ENCODE results near the gene GEMIN7. TPM values are rescaled to one million over a fixed set of nuclear protein-coding genes. Genes with fewer than 3 reads are reported as not detected.

GEMIN7 gene
- total RNA-seq, 1 donor from 2014 or later, result 7.3 TPM

DNA sequence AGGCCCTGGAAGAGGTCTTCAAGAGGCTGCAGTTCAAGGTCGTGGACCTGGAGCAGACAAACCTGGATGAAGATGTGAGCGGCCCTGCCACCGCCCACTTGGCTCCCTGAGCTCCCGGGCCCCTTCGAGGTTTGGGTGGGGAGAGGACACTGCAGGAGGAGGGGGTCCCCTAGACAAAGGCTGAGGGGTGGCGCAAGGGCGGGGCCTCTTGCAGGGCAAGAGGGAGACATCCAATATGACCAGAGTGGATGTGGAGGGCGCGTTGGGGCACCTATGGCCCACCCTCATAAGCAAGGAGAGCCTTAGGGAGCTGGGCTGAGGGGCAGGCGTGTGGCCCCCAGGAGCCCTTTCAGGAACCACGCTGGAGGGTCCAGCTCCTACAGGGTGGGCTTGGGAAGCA is 61.5 kb downstream of the GEMIN7 start:
- no peak for DNase-seq (ENCODE audit: low spot score)
- TF ChIP-seq EZH2phosphoT487 (IDR thresholded peaks at IDR 0.05) (no peak), EZH2 (IDR thresholded peaks at IDR 0.05) (no peak)
- TF ChIP-seq, protein P1, sequence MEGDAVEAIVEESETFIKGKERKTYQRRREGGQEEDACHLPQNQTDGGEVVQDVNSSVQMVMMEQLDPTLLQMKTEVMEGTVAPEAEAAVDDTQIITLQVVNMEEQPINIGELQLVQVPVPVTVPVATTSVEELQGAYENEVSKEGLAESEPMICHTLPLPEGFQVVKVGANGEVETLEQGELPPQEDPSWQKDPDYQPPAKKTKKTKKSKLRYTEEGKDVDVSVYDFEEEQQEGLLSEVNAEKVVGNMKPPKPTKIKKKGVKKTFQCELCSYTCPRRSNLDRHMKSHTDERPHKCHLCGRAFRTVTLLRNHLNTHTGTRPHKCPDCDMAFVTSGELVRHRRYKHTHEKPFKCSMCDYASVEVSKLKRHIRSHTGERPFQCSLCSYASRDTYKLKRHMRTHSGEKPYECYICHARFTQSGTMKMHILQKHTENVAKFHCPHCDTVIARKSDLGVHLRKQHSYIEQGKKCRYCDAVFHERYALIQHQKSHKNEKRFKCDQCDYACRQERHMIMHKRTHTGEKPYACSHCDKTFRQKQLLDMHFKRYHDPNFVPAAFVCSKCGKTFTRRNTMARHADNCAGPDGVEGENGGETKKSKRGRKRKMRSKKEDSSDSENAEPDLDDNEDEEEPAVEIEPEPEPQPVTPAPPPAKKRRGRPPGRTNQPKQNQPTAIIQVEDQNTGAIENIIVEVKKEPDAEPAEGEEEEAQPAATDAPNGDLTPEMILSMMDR (IDR thresholded peaks at IDR 0.05), result no peak
- Histone ChIP-seq H3K9me3 (ENCODE audit: low read depth) (no peaks in the 10 kb centered on the region), H3K79me2 (ENCODE audit: low read depth) (peaks cover 15% of the 10 kb centered on the region), H3K4me2 (no peak overlapping the region), H3K9ac (no peak overlapping the region), H3K4me3 (no peak overlapping the region), H3K27me3 (no peaks in the 10 kb centered on the region), H4K20me1 (ENCODE audit: low read depth) (peaks cover 34% of the 10 kb centered on the region), H2AFZ (replicated peaks) (no peak overlapping the region), H3K27ac (no peak overlapping the region), H3K4me1 (peaks cover 13% of the 10 kb centered on the region), H3F3A (ENCODE audit: low read depth) (no peaks in the 10 kb centered on the region), H3K36me3 (no peaks in the 10 kb centered on the region)
- H3K36me3 Mint-ChIP-seq, result peaks cover 7% of the 10 kb centered on the region
- H3K9me3 Mint-ChIP-seq, result no peaks in the 10 kb centered on the region
- H3K27ac Mint-ChIP-seq, result no peak overlapping the region
- H3K27me3 Mint-ChIP-seq (ENCODE audit: insufficient read depth, low read depth), result peaks cover 5% of the 10 kb centered on the region
- H3K4me3 Mint-ChIP-seq, result no peak overlapping the region
- peaks cover 16% of the 10 kb centered on the region for H3K4me1 Mint-ChIP-seq

Small RNA genes within 50 kb of the gene (small RNA-seq; reads per million reads assigned to genes)
- not detected for gene RNU6-611P

Other genes starting within 250 kb of the GEMIN7 start
- gene NECTIN2, start 233.0 kb upstream of the GEMIN7 start, total RNA-seq (ENCODE audit: low replicate concordance), result 54.2 and 210 TPM in 2 replicates
- gene TOMM40, start 188.0 kb upstream of the GEMIN7 start, total RNA-seq (ENCODE audit: low replicate concordance), result 30.1 and 110 TPM in 2 replicates
- 195 and 530 TPM in 2 replicates for gene APOE, start 173.5 kb upstream of the GEMIN7 start, total RNA-seq (ENCODE audit: low replicate concordance)
- gene APOC1, start 164.7 kb upstream of the GEMIN7 start, total RNA-seq (ENCODE audit: low replicate concordance), result 16.1 and 17.6 TPM in 2 replicates
- gene APOC4, start 137.0 kb upstream of the GEMIN7 start, total RNA-seq (ENCODE audit: low replicate concordance), result not detected in 2 replicates
- not detected in 2 replicates for gene APOC2, start 133.2 kb upstream of the GEMIN7 start, total RNA-seq (ENCODE audit: low replicate concordance)
- 12.1 and 27.9 TPM in 2 replicates for gene CLPTM1, start 123.9 kb upstream of the GEMIN7 start, total RNA-seq (ENCODE audit: low replicate concordance)
- gene RELB, start 77.8 kb upstream of the GEMIN7 start, total RNA-seq (ENCODE audit: low replicate concordance), result 0.43 and 5.9 TPM in 2 replicates
- gene CLASRP, start 40.2 kb upstream of the GEMIN7 start, total RNA-seq (ENCODE audit: low replicate concordance), result 57.0 and 97.1 TPM in 2 replicates
- 0.53 TPM in 1 of 2 replicates, not detected in the other for gene ZNF296, start 2.8 kb upstream of the GEMIN7 start, total RNA-seq (ENCODE audit: low replicate concordance)
- gene PPP1R37, start 13.9 kb downstream of the GEMIN7 start, total RNA-seq (ENCODE audit: low replicate concordance), result 8.1 and 34.1 TPM in 2 replicates
- gene NKPD1, start 81.7 kb downstream of the GEMIN7 start, total RNA-seq (ENCODE audit: low replicate concordance), result 0.02 and 0.19 TPM in 2 replicates
- 24.7 and 55.1 TPM in 2 replicates for gene TRAPPC6A, start 99.0 kb downstream of the GEMIN7 start, total RNA-seq (ENCODE audit: low replicate concordance)
- 2.0 and 3.8 TPM in 2 replicates for gene BLOC1S3, start 99.5 kb downstream of the GEMIN7 start, total RNA-seq (ENCODE audit: low replicate concordance)
- 0.06 TPM in 1 of 2 replicates, not detected in the other for gene EXOC3L2, start 166.1 kb downstream of the GEMIN7 start, total RNA-seq (ENCODE audit: low replicate concordance)
- gene MARK4, start 172.0 kb downstream of the GEMIN7 start, total RNA-seq (ENCODE audit: low replicate concordance), result 22.8 and 30.1 TPM in 2 replicates
- gene CKM, start 243.6 kb downstream of the GEMIN7 start, total RNA-seq (ENCODE audit: low replicate concordance), result not detected in 2 replicates

All from neural progenitor cell (in vitro differentiated cells).